Breast epithelium (tissue), 4 donors: Measurements from ENCODE around the gene FAXDC2. TPM values are rescaled to one million over a fixed set of nuclear protein-coding genes. Genes with fewer than 3 reads are reported as not detected.

ENCODE experiments used
- DNase-seq, 2 donors: peaks; one replicate each; pipeline ENCODE4 v3.0.0-alpha.2; 2019; ENCODE audit warnings: low spot score in 2 of 2
- H3K27ac ChIP-seq, 2 donors: fragments of 200-600 bp; sonication (generic) in 1 of 2; one replicate each; pipeline ENCODE4 v1.5.1; 2016 to 2019; ENCODE audit warnings: mild to moderate bottlenecking in 1 of 2
- H3K27me3 ChIP-seq, 2 donors: fragments of 200-600 bp; sonication (generic) in 1 of 2; one replicate each; pipeline versions ENCODE4 v1.5.1 to v1.6.0; 2017 to 2019; ENCODE audit warnings: control low read depth in 1 of 2, mild to moderate bottlenecking in 1 of 2
- H3K36me3 ChIP-seq: fragments of 200-600 bp; one replicate; pipeline ENCODE4 v1.5.1; 2019
- H3K4me1 ChIP-seq, 2 donors: fragments of 200-600 bp; sonication (generic); one replicate each; pipeline ENCODE4 v1.5.1; 2016 to 2019; ENCODE audit warnings: control low read depth in 1 of 2
- H3K4me3 ChIP-seq, 3 donors: fragments of 200-600 bp; sonication (generic); 1 replicate in 2 of 3; 2 replicates in 1 of 3; pipeline ENCODE4 v1.5.1; 2016 to 2019; ENCODE audit warnings: mild to moderate bottlenecking in 3 of 3, moderate library complexity in 2 of 3
- H3K9me3 ChIP-seq, 2 donors: fragments of 200-600 bp; sonication (generic) in 1 of 2; one replicate each; pipeline ENCODE4 v1.5.1; 2016 to 2019; ENCODE audit warnings: control low read depth in 1 of 2
- POLR2A ChIP-seq: fragments of 450-650 bp; IDR thresholded peaks from one replicate; pipeline ENCODE4 v1.6.1; 2016; ENCODE audit warnings: antibody characterized with exemption, mild to moderate bottlenecking, moderate library complexity
- POLR2AphosphoS5 ChIP-seq, 3 donors: sonication (generic); formaldehyde crosslinking; IDR thresholded peaks; one replicate each; pipeline ENCODE4 v1.6.1; 2017; ENCODE audit warnings: antibody characterized with exemption in 3 of 3
- intact Hi-C: fragments of 100-400 bp; cut with DNase I; formaldehyde crosslinking; loops from one replicate; pipeline ENCODE4 v1.15.1; 2023; ENCODE audit warnings: low total_unique reads
- total RNA-seq, 3 donors: library from RNA; depleted of rRNA; stranded (reverse); fragments of >200 nt; gene quantifications; one replicate each; pipeline ENCODE4 v1.1.0, GENCODE V29; 2016
- TF ChIP-seq, protein P1 (sequence below), 3 donors: fragments of 450-650 bp; IDR thresholded peaks; one replicate each; pipeline ENCODE4 v1.5.1; 2016 to 2017; ENCODE audit warnings: antibody characterized with exemption in 3 of 3, mild to moderate bottlenecking in 3 of 3, moderate library complexity in 3 of 3

Gene FAXDC2
- total RNA-seq, 3 donors from 2014 or later: 43.9 to 117 (median 52.5) TPM

DNA sequence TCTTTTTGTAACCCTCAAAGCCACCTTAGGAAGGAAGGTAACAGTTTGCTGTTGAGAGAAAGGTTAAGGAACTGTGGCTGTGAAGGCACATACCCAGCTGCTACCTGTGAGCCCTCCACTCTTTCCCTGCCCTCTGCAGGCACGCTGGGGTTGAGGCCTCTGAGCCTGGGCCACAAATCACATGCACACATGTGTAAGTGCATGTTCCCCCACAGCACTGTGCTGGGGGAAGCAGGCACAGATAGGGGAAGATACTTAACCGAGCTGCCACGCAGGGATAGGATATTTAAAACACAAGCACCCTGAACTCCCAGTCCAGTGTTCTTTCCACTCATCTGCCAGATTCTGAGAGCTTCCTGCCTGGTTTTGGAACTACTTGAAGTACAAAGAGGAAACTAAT is 77.1 kb downstream of the FAXDC2 start:
- TF ChIP-seq, protein P1, sequence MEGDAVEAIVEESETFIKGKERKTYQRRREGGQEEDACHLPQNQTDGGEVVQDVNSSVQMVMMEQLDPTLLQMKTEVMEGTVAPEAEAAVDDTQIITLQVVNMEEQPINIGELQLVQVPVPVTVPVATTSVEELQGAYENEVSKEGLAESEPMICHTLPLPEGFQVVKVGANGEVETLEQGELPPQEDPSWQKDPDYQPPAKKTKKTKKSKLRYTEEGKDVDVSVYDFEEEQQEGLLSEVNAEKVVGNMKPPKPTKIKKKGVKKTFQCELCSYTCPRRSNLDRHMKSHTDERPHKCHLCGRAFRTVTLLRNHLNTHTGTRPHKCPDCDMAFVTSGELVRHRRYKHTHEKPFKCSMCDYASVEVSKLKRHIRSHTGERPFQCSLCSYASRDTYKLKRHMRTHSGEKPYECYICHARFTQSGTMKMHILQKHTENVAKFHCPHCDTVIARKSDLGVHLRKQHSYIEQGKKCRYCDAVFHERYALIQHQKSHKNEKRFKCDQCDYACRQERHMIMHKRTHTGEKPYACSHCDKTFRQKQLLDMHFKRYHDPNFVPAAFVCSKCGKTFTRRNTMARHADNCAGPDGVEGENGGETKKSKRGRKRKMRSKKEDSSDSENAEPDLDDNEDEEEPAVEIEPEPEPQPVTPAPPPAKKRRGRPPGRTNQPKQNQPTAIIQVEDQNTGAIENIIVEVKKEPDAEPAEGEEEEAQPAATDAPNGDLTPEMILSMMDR (IDR thresholded peaks at IDR 0.05): no peak
- TF ChIP-seq POLR2AphosphoS5 (IDR thresholded peaks at IDR 0.05) (no peak), POLR2A (no peak)
- intact Hi-C loops: no loop called here
- Histone ChIP-seq H3K27ac (no peak overlapping the region), H3K9me3 (no peaks in the 10 kb centered on the region), H3K4me1 (peaks cover 6 to 25% of the 10 kb centered on the region in 2 donors), H3K4me3 (no peak overlapping the region), H3K36me3 (no peaks in the 10 kb centered on the region), H3K27me3 (no peaks in the 10 kb centered on the region)
- DNase-seq: no peak

DNA sequence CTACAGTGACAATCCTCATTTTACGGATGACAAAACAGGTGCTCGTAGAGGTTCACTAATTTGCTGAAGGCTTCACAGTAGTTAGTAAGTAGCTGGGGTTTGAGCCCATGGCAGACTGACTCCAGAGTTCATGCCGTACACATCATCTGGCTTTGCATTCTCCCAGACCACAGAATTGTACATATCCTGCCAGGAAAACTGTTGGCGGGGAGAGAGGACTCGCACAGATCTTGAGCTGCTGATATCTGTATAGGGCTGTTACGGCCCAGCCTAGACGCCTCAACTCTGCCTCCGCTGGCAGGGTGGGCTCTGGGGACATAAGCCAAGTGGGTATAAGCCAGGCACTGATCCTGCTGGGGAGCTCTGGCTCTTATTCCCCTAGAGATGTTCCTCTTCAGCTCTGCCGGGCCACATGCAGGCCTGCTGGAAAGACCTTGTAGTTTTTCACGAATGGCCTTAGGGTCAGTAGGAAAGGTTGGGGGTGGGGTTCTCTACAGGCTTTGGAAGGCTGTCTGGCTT is 79.0 kb downstream of the FAXDC2 start:
- no peaks in the 10 kb centered on the region for H3K9me3 ChIP-seq
- H3K36me3 ChIP-seq: no peaks in the 10 kb centered on the region
- peak overlapping the region; percentile 82 to 85 for H3K27ac ChIP-seq
- no peaks in the 10 kb centered on the region for H3K27me3 ChIP-seq
- intact Hi-C loops: no loop called here
- no peak for TF ChIP-seq POLR2A
- TF ChIP-seq, protein P1 (IDR thresholded peaks at IDR 0.05): no peak
- no peak for TF ChIP-seq POLR2AphosphoS5 (IDR thresholded peaks at IDR 0.05)
- H3K4me1 ChIP-seq: peaks cover 6 to 25% of the 10 kb centered on the region in 2 donors
- H3K4me3 ChIP-seq: peak overlapping the region in 2 of 3 donors; percentile 8 to 52
- peak in 1 of 2 donors; percentile 52 for DNase-seq

DNA sequence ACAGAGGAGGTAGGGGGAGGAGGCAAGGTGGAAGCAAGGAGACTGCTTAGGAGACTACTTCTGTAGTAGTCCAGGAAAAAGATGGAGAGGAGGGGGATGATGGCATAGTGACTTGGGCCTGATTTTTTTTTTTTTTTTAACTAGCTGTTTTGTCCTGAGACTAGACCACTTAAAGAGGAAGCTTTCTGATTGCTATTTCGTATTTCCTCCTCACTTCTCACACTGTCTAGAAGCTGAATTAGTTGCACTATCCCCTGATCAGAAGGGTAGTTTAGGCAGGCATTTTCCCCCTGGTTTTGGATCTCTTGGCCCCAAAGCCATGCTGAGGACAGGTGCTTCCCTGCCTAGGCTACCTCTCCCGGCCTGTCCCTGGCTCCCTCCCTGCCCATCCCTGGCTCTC is 80.3 kb downstream of the FAXDC2 start:
- Histone ChIP-seq H3K27ac (peak overlapping the region; percentile 73 to 82), H3K27me3 (no peaks in the 10 kb centered on the region), H3K4me1 (peaks cover 6 to 25% of the 10 kb centered on the region in 2 donors), H3K36me3 (no peaks in the 10 kb centered on the region), H3K4me3 (no peak overlapping the region), H3K9me3 (no peaks in the 10 kb centered on the region)
- TF ChIP-seq POLR2A (no peak), POLR2AphosphoS5 (IDR thresholded peaks at IDR 0.05) (no peak)
- TF ChIP-seq, protein P1 (IDR thresholded peaks at IDR 0.05): no peak
- no peak for DNase-seq
- intact Hi-C loops: no loop called here

Other genes starting within 250 kb of the FAXDC2 start
- 100 to 1,000 TPM in 1 of 3 donors, 10 to 100 TPM in 2; 64.0 to 123 (median 73.7) TPM for gene LARP1, start 95.2 kb downstream of the FAXDC2 start, total RNA-seq
- gene CNOT8, start 8.0 kb upstream of the FAXDC2 start, total RNA-seq: 100 to 1,000 TPM in 1 of 3 donors, 10 to 100 TPM in 2; 78.7 to 180 (median 84.7) TPM
- 10 to 100 TPM; 14.4 to 23.2 (median 19.3) TPM for gene GEMIN5, start 87.6 kb upstream of the FAXDC2 start, total RNA-seq
- 10 to 100 TPM; 12.1 to 23.4 (median 21.4) TPM for gene MRPL22, start 90.5 kb upstream of the FAXDC2 start, total RNA-seq
- not detected for gene KIF4B, start 163.2 kb upstream of the FAXDC2 start, total RNA-seq